HK-2 (cell line): ENCODE data around the gene NTM.
"Not testable (repeated sequence)": the region's sequence is repeated elsewhere in the genome, so short reads cannot be mapped to it uniquely, and the experiment has no call there.

Source experiments
- DNase-seq: peaks from one replicate; pipeline ENCODE4 v3.0.0-alpha.2; 2018; ENCODE audit not compliant: unreplicated experiment

NTM gene

GRCh38 chr11:131463649-131464425 is 93.4 kb downstream of the NTM start:
- DNase-seq, result no peak

- DNase-seq, result no peak
Observed at GRCh38 chr11:131464461-131464860, 94.0 kb downstream of the NTM start.

- DNase-seq, result no peak
Observed at GRCh38 chr11:131465039-131465438, 94.6 kb downstream of the NTM start.

- no peak for DNase-seq
Observed at GRCh38 chr11:131465746-131466145, 95.3 kb downstream of the NTM start.

- DNase-seq, result no peak
Observed at GRCh38 chr11:131467645-131468394, 97.4 kb downstream of the NTM start.

- no peak for DNase-seq
Observed at GRCh38 chr11:131468565-131468964, 98.2 kb downstream of the NTM start.

GRCh38 chr11:131470216-131470925 is 100.0 kb downstream of the NTM start:
- DNase-seq, result no peak

- no peak for DNase-seq
Observed at GRCh38 chr11:131471976-131472375, 101.6 kb downstream of the NTM start.

GRCh38 chr11:131474947-131475346 is 104.5 kb downstream of the NTM start:
- no peak for DNase-seq

- no peak for DNase-seq
Observed at GRCh38 chr11:131476266-131476665, 105.9 kb downstream of the NTM start.

GRCh38 chr11:131478341-131478740 is 107.9 kb downstream of the NTM start:
- DNase-seq, result no peak

GRCh38 chr11:131481303-131481702 is 110.9 kb downstream of the NTM start:
- DNase-seq, result no peak

GRCh38 chr11:131481971-131482370 is 111.6 kb downstream of the NTM start:
- DNase-seq, result no peak

- no peak for DNase-seq
Observed at GRCh38 chr11:131483453-131483852, 113.0 kb downstream of the NTM start.

- no peak for DNase-seq
Observed at GRCh38 chr11:131483877-131484276, 113.5 kb downstream of the NTM start.

- DNase-seq, result no peak
Observed at GRCh38 chr11:131486100-131486499, 115.7 kb downstream of the NTM start.

- no peak for DNase-seq
Observed at GRCh38 chr11:131486937-131487635, 116.7 kb downstream of the NTM start.

GRCh38 chr11:131488238-131488637 is 117.8 kb downstream of the NTM start:
- no peak for DNase-seq

GRCh38 chr11:131491503-131491902 is 121.1 kb downstream of the NTM start:
- DNase-seq, result no peak

- DNase-seq, result no peak
Observed at GRCh38 chr11:131495423-131495822, 125.0 kb downstream of the NTM start.

- not testable (repeated sequence) for DNase-seq
Observed at GRCh38 chr11:131497686-131498085, 127.3 kb downstream of the NTM start.

- no peak for DNase-seq
Observed at GRCh38 chr11:131498631-131499160, 128.3 kb downstream of the NTM start.
